ENCODE measurements around the gene MCEE. TPM values are rescaled to one million over a fixed set of nuclear protein-coding genes. Genes with fewer than 3 reads are reported as not detected.
"Not testable (repeated sequence)": the region's sequence is repeated elsewhere in the genome, so short reads cannot be mapped to it uniquely, and the experiment has no call there.

The MCEE gene
- polyA plus RNA-seq, 1 experiment, result 18.1 TPM

GRCh38 chr2:71100195-71100964 lies 29.6 kb downstream of the MCEE start:
- CTCF ChIA-PET, result interaction anchor here (0.6 to 3.1 kb wide), 25 partner anchors 9 to 446 kb away, joined by 3 to 41 read pairs (median 6); partner anchors contain the start of genes MCEE, MPHOSPH10, NAGK and ZNF638
- POLR2A ChIA-PET, result interaction anchor here (2.2 kb wide), 1 partner anchor 32 kb away, joined by 9 read pairs; the partner anchor contains the start of gene NAGK

GRCh38 chr2:71092491-71093260 lies 37.4 kb downstream of the MCEE start:
- POLR2A ChIA-PET, result interaction anchor here (1.8 kb wide), 1 partner anchor 24 kb away, joined by 4 read pairs; the partner anchor contains the start of gene NAGK
- H3K4me3 ChIP-seq (ENCODE audit: low read depth, low read length); H3K27me3 ChIP-seq (ENCODE audit: control insufficient read depth, insufficient read depth, low read length); CTCF ChIA-PET; DNase-seq (ENCODE audit: low read depth, low spot score); H3K27ac ChIP-seq (ENCODE audit: low read depth, low read length); H3K9me3 ChIP-seq (ENCODE audit: control insufficient read depth, insufficient read depth, low read length): not testable (repeated sequence)

More at GRCh38 chr2:71100195-71100964, 29.6 kb downstream of the MCEE start:
- H3K4me3 ChIP-seq (ENCODE audit: low read depth, low read length), result no peak overlapping the region
- TF ChIP-seq CTCF (IDR thresholded peaks at IDR 0.05; ENCODE audit: low read depth, low read length), result peak; percentile 82
- H3K27me3 ChIP-seq (ENCODE audit: control insufficient read depth, insufficient read depth, low read length), result no peaks in the 10 kb centered on the region
- H3K27ac ChIP-seq (ENCODE audit: low read depth, low read length), result no peak overlapping the region
- peak; percentile 30 for DNase-seq (ENCODE audit: low read depth, low spot score)
- H3K9me3 ChIP-seq (ENCODE audit: control insufficient read depth, insufficient read depth, low read length), result peaks cover 12% of the 10 kb centered on the region

GRCh38 chr2:71091808-71092207 lies 38.2 kb downstream of the MCEE start:
- DNase-seq (ENCODE audit: low read depth, low spot score); H3K9me3 ChIP-seq (ENCODE audit: control insufficient read depth, insufficient read depth, low read length); H3K27ac ChIP-seq (ENCODE audit: low read depth, low read length); H3K4me3 ChIP-seq (ENCODE audit: low read depth, low read length); H3K27me3 ChIP-seq (ENCODE audit: control insufficient read depth, insufficient read depth, low read length): not testable (repeated sequence)
- CTCF ChIA-PET, result interaction anchor here (1.1 kb wide), 1 partner anchor 9 kb away, joined by 7 read pairs; no protein-coding TSS in a partner anchor
- POLR2A ChIA-PET, result interaction anchor here (1.8 kb wide), 1 partner anchor 23 kb away, joined by 4 read pairs; the partner anchor contains the start of gene NAGK

- H3K27ac ChIP-seq (ENCODE audit: low read depth, low read length), result not testable (repeated sequence)
Observed at GRCh38 chr2:71089475-71089874, 40.6 kb downstream of the MCEE start.

GRCh38 chr2:71085325-71086003 lies 44.6 kb downstream of the MCEE start:
- DNase-seq (ENCODE audit: low read depth, low spot score); CTCF ChIA-PET; H3K27ac ChIP-seq (ENCODE audit: low read depth, low read length); H3K4me3 ChIP-seq (ENCODE audit: low read depth, low read length); H3K27me3 ChIP-seq (ENCODE audit: control insufficient read depth, insufficient read depth, low read length); POLR2A ChIA-PET; H3K9me3 ChIP-seq (ENCODE audit: control insufficient read depth, insufficient read depth, low read length): not testable (repeated sequence)

More at GRCh38 chr2:71089475-71089874, 40.6 kb downstream of the MCEE start:
- H3K4me3 ChIP-seq (ENCODE audit: low read depth, low read length); H3K9me3 ChIP-seq (ENCODE audit: control insufficient read depth, insufficient read depth, low read length); H3K27me3 ChIP-seq (ENCODE audit: control insufficient read depth, insufficient read depth, low read length); DNase-seq (ENCODE audit: low read depth, low spot score); POLR2A ChIA-PET; CTCF ChIA-PET: not testable (repeated sequence)

GRCh38 chr2:71083752-71084312 lies 46.2 kb downstream of the MCEE start:
- not testable (repeated sequence) for H3K27me3 ChIP-seq (ENCODE audit: control insufficient read depth, insufficient read depth, low read length)

GRCh38 chr2:71083297-71083696 lies 46.7 kb downstream of the MCEE start:
- H3K4me3 ChIP-seq (ENCODE audit: low read depth, low read length); H3K27me3 ChIP-seq (ENCODE audit: control insufficient read depth, insufficient read depth, low read length); CTCF ChIA-PET; DNase-seq (ENCODE audit: low read depth, low spot score); H3K27ac ChIP-seq (ENCODE audit: low read depth, low read length); H3K9me3 ChIP-seq (ENCODE audit: control insufficient read depth, insufficient read depth, low read length): not testable (repeated sequence)
- POLR2A ChIA-PET, result interaction anchor here (1.9 kb wide), 1 partner anchor 15 kb away, joined by 4 read pairs; the partner anchor contains the start of gene NAGK

More at GRCh38 chr2:71083752-71084312, 46.2 kb downstream of the MCEE start:
- H3K4me3 ChIP-seq (ENCODE audit: low read depth, low read length); DNase-seq (ENCODE audit: low read depth, low spot score); CTCF ChIA-PET; H3K27ac ChIP-seq (ENCODE audit: low read depth, low read length); H3K9me3 ChIP-seq (ENCODE audit: control insufficient read depth, insufficient read depth, low read length): not testable (repeated sequence)
- POLR2A ChIA-PET, result interaction anchor here (1.9 kb wide), 1 partner anchor 15 kb away, joined by 4 read pairs; the partner anchor contains the start of gene NAGK
